Aorta (tissue), 5 donors: ENCODE measurements around the gene ZNF91. TPM values are rescaled to one million over a fixed set of nuclear protein-coding genes. Genes with fewer than 3 reads are reported as not detected.
"Not testable (repeated sequence)": the region's sequence is repeated elsewhere in the genome, so short reads cannot be mapped to it uniquely, and the experiment has no call there.

Source experiments
- ATAC-seq: fragments of 200-7000 bp; cut with Tn5 transposase; one replicate; pipeline ENCODE4 v1.9.1; 2022; ENCODE audit warnings: moderate library complexity; ENCODE audit not compliant: low FRiP score
- DNase-seq, 2 donors: peaks; one replicate each; pipeline ENCODE4 v3.0.0-alpha.2; 2020
- H3K27ac ChIP-seq, 2 donors: one replicate each; pipeline ENCODE4 v1.5.1; 2013; ENCODE audit warnings: low read length in 2 of 2, mild to moderate bottlenecking in 2 of 2, moderate library complexity in 2 of 2, control low read depth in 1 of 2, inconsistent platforms in 1 of 2, low read depth in 1 of 2
- H3K27me3 ChIP-seq, 2 donors: one replicate each; pipeline ENCODE4 v1.6.1; 2013; ENCODE audit warnings: control low read depth in 1 of 2, low read length in 1 of 2, mild to moderate bottlenecking in 1 of 2, moderate library complexity in 1 of 2; ENCODE audit not compliant: insufficient read depth in 2 of 2, control insufficient read depth in 1 of 2
- H3K36me3 ChIP-seq, 2 donors: one replicate each; pipeline ENCODE4 v1.6.1; 2013; ENCODE audit warnings: control low read depth in 1 of 2, low read length in 1 of 2, mild to moderate bottlenecking in 1 of 2; ENCODE audit not compliant: insufficient read depth in 2 of 2, control insufficient read depth in 1 of 2
- H3K4me1 ChIP-seq, 2 donors: one replicate each; pipeline ENCODE4 v1.6.1; 2013; ENCODE audit warnings: low read length in 2 of 2, control low read depth in 1 of 2, mild to moderate bottlenecking in 1 of 2, moderate library complexity in 1 of 2; ENCODE audit not compliant: insufficient read depth in 2 of 2, control insufficient read depth in 1 of 2
- H3K4me3 ChIP-seq, 2 donors: one replicate each; pipeline ENCODE4 v1.5.1; 2013; ENCODE audit warnings: low read length in 2 of 2, control low read depth in 1 of 2, mild to moderate bottlenecking in 1 of 2
- H3K9me3 ChIP-seq: one replicate; pipeline ENCODE4 v1.6.1; 2013; ENCODE audit warnings: mild to moderate bottlenecking, low read length; ENCODE audit not compliant: control insufficient read depth
- WGBS, 2 donors: extraction: QIAGEN DNeasy Blood & Tissue Kit; methylation state at CpG; one replicate each; pipeline ENCODE4 v1.1.7; 2013; 5-methylcytosine and 5-hydroxymethylcytosine counted together
- intact Hi-C, 2 donors: fragments of 100-400 bp; cut with DNase I; formaldehyde crosslinking; loops; one replicate each; pipeline versions ENCODE4 v1.14.2 to v1.15.0; 2022
- polyA plus RNA-seq, 2 donors: library from polyadenylated mRNA; stranded (reverse); fragments of 200-250 nt; gene quantifications; one replicate each; pipeline ENCODE4 v1.2.3, GENCODE V29; 2013
- total RNA-seq, 2 donors: library from RNA; stranded (reverse); fragmentation: NEBNext Ultra II Directional; extraction: Animal tissue kit (Norgen Biotek cat#: 25700); gene quantifications; one replicate each; pipeline ENCODE4 v1.2.1, GENCODE V29; 2021
- donor health status: healthy with polysubstance abuse.
- donor health status: Bipolar disorder and iron deficiency.
- donor health status: DM: no; HTN: no; CAD: no.
- donor health status: DM: no; HTN: no; CAD: no.
- donor health status: DM: yes; HTN: yes; CAD: no.

The ZNF91 gene
- total and polyA plus RNA-seq, 4 donors, result 7.1 to 63.6 (median 32.5) TPM

DNA sequence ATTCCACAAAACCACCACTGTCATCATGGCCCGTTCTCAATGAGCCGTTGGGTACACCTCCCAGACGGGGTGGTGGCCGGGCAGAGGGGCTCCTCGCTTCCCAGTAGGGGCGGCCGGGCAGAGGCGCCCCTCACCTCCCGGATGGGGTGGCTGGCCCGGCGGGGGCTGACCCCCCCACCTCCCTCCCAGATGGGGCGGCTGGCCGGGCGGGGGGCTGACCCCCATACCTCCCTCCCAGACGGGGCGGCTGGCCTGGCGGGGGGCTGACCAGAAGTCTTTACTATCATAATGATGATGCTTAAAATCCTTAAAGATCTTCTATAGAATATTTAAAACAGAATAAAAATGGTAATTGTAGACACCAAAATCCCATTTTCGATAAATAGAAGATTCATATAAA lies 29.2 kb downstream of the ZNF91 start:
- WGBS, 2 donors, result 98% methylated on average over 18 of the region's 18 CpGs
- DNase-seq, intact Hi-C loops, H3K27me3 ChIP-seq, ATAC-seq, H3K4me1 ChIP-seq, H3K27ac ChIP-seq, H3K36me3 ChIP-seq, H3K4me3 ChIP-seq: not testable (repeated sequence)
- H3K9me3 ChIP-seq, result peaks cover 12% of the 10 kb centered on the region

DNA sequence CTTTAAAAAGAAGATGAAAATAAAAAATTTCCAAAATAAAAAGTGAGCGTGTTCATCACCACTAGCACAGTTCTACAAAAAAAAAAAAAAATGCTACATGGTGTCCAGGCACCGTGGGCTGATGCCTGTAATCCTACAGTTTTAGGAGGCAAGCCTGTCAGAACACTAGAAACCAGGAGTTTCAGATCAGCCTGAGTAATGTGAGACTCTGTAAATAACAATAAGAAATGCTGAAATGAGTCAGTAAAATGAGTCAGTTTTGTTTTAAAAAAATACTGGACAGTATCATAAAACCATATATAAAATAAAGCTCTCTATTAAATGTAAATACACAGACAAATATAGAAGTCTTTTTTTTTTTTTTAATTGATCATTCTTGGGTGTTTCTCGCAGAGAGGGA lies 30.0 kb downstream of the ZNF91 start:
- 99% methylated on average over 3 of the region's 3 CpGs for WGBS, 2 donors
- Histone ChIP-seq H3K36me3 (peaks cover 0 to 1% of the 10 kb centered on the region in 2 donors), H3K27me3 (no peaks in the 10 kb centered on the region), H3K4me3 (no peak overlapping the region), H3K4me1 (no peaks in the 10 kb centered on the region), H3K9me3 (peaks cover 7% of the 10 kb centered on the region), H3K27ac (no peak overlapping the region)
- intact Hi-C loops, result no loop called here
- DNase-seq, result no peak
- ATAC-seq, result no peak

DNA sequence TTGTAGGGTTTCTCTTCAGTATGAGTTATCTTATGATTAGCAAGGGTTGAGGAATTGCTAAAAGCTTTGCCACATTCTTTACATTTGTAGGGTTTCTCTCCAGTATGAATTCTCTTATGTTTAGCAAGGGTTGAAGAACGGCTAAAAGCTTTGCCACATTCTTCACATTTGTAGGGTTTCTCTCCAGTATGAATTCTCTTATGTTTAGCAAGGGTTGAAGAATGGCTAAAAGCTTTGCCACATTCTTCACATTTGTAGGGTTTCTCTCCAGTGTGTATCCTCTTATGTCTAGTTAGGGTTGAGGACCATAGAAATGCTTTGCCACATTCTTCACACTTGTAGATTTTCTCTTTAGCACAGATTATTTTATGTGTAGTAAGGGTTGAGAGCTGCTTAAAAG lies 33.4 kb downstream of the ZNF91 start:
- H3K27ac ChIP-seq, H3K36me3 ChIP-seq, intact Hi-C loops, H3K27me3 ChIP-seq, ATAC-seq, H3K9me3 ChIP-seq, DNase-seq, H3K4me1 ChIP-seq: not testable (repeated sequence)
- H3K4me3 ChIP-seq, result peak overlapping the region in 1 of 2 donors; percentile 20
- 96 to 100% methylated on average over 1 of the region's 1 CpG for WGBS, 2 donors

- peaks cover 4 to 12% of the 10 kb centered on the region in 2 donors for H3K36me3 ChIP-seq
- no peak overlapping the region for H3K4me3 ChIP-seq
- DNase-seq, result no peak
- H3K9me3 ChIP-seq, result peaks cover 31% of the 10 kb centered on the region
- 96 to 98% methylated on average over 4 of the region's 4 CpGs for WGBS, 2 donors
- no peak for ATAC-seq
- no peaks in the 10 kb centered on the region for H3K27me3 ChIP-seq
- intact Hi-C loops, result no loop called here
- no peaks in the 10 kb centered on the region for H3K4me1 ChIP-seq
- no peak overlapping the region for H3K27ac ChIP-seq
Observed at GRCh38 chr19:23351806-23352205, 43.5 kb downstream of the ZNF91 start.

- H3K4me1 ChIP-seq, result peaks cover 0 to 1% of the 10 kb centered on the region in 2 donors
- DNase-seq (no peak), ATAC-seq (no peak)
- H3K27ac ChIP-seq, result no peak overlapping the region
- H3K27me3 ChIP-seq, result no peaks in the 10 kb centered on the region
- peaks cover 8% of the 10 kb centered on the region in 2 donors for H3K36me3 ChIP-seq
- H3K9me3 ChIP-seq, result peaks cover 39% of the 10 kb centered on the region
- WGBS, 2 donors, result 96 to 98% methylated on average over 7 of the region's 7 CpGs
- intact Hi-C loops, result no loop called here
- no peak overlapping the region for H3K4me3 ChIP-seq
Observed at GRCh38 chr19:23346696-23347095, 48.6 kb downstream of the ZNF91 start.

GRCh38 chr19:23345838-23346237 lies 49.4 kb downstream of the ZNF91 start:
- intact Hi-C loops, result no loop called here
- ATAC-seq (no peak), DNase-seq (no peak)
- Histone ChIP-seq H3K36me3 (peaks cover 7 to 8% of the 10 kb centered on the region in 2 donors), H3K9me3 (peaks cover 37% of the 10 kb centered on the region), H3K27me3 (no peaks in the 10 kb centered on the region), H3K27ac (no peak overlapping the region), H3K4me1 (peaks cover 0 to 1% of the 10 kb centered on the region in 2 donors), H3K4me3 (no peak overlapping the region)
- WGBS, 2 donors, result 84% methylated on average over 4 of the region's 4 CpGs

DNA sequence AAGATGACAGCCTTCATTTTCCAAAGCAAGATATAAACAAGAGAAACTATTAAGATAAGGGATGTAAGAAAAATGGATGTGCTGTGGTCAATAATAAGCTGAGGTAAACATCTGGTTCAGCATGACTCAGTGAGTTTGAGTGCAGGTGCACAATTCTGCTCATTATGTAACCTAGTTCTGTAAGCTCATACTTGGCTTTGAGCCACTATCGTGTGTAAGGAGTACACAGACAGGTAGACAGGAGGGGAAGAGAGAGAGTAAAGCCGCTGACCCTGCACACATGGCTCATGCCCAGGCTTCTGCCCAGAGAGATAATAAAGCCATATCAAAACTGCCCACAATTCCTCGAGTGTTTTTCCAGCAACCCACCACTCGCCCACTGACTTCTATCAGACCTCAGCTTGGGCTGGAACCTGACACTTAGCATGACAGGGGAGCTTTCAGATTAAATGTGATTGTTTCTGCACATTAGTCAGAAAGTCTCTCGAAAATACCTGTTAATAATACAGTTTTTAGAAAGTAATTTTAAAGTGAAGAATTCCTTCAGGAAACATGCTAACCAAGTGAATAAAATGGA lies 51.7 kb downstream of the ZNF91 start:
- DNase-seq (no peak), ATAC-seq (no peak)
- intact Hi-C loops, result no loop called here
- H3K27me3 ChIP-seq, result no peaks in the 10 kb centered on the region
- H3K27ac ChIP-seq, result no peak overlapping the region
- peaks cover 0 to 1% of the 10 kb centered on the region in 2 donors for H3K4me1 ChIP-seq
- no peak overlapping the region for H3K4me3 ChIP-seq
- 97% methylated on average over 5 of the region's 5 CpGs for WGBS, 2 donors
- H3K36me3 ChIP-seq, result peaks cover 3 to 7% of the 10 kb centered on the region in 2 donors
- peaks cover 27% of the 10 kb centered on the region for H3K9me3 ChIP-seq

GRCh38 chr19:23328211-23328610 lies 67.1 kb downstream of the ZNF91 start:
- H3K27me3 ChIP-seq, result no peaks in the 10 kb centered on the region
- no peaks in the 10 kb centered on the region for H3K4me1 ChIP-seq
- intact Hi-C loops, result no loop called here
- H3K4me3 ChIP-seq, result no peak overlapping the region
- ATAC-seq (no peak), DNase-seq (no peak)
- no peak overlapping the region for H3K27ac ChIP-seq
- peaks cover 10% of the 10 kb centered on the region for H3K9me3 ChIP-seq
- H3K36me3 ChIP-seq, result peaks cover 4 to 18% of the 10 kb centered on the region in 2 donors

GRCh38 chr19:23321953-23322549 lies 73.2 kb downstream of the ZNF91 start:
- no peak for ATAC-seq
- Histone ChIP-seq H3K4me3 (no peak overlapping the region), H3K36me3 (peaks cover 0 to 8% of the 10 kb centered on the region in 2 donors), H3K27ac (no peak overlapping the region), H3K9me3 (no peaks in the 10 kb centered on the region), H3K27me3 (no peaks in the 10 kb centered on the region), H3K4me1 (no peaks in the 10 kb centered on the region)
- no peak for DNase-seq
- WGBS, 2 donors, result 83 to 91% methylated on average over 4 of the region's 4 CpGs
- intact Hi-C loops, result loop anchor here (2.0 to 5.0 kb wide), 2 partner anchors 145 kb away; no protein-coding TSS in a partner anchor
